ENCODE measurements around the gene SMR3A. TPM values are rescaled to one million over a fixed set of nuclear protein-coding genes. Genes with fewer than 3 reads are reported as not detected.

The SMR3A gene
- not detected for total RNA-seq
- not detected for polyA plus RNA-seq

GRCh38 chr4:70360460-70360859 is at the start of gene SMR3A:
Gene SMR3A (plus strand): TSS chr4:70360760. CDS start chr4:70362116, 1,356 bp downstream.
- intact Hi-C loops (cut with DNase I) = no loop called here
- H3K4me1 ChIP-seq = no peaks in the 10 kb centered on the region
- DNase-seq (no peak), FAIRE-seq (no peak), ATAC-seq (no peak)
- TF ChIP-seq CTCF (IDR thresholded peaks at IDR 0.05) = no peak
- no peaks in the 10 kb centered on the region for H3K27me3 ChIP-seq
- H3K4me3 ChIP-seq = no peak within 1 kb of the TSS
- H3K27ac ChIP-seq = no peak within 1 kb of the TSS
- H3K9me3 ChIP-seq = no peaks in the 10 kb centered on the region
- WGBS, 2 donors = 67 to 77% methylated on average over 3 of the region's 3 CpGs
- no peaks in the 10 kb centered on the region for H3K36me3 ChIP-seq

- Histone ChIP-seq H3K4me3 (no peak overlapping the region), H3K27ac (no peak overlapping the region), H3K9me3 (no peaks in the 10 kb centered on the region), H3K4me1 (no peaks in the 10 kb centered on the region), H3K27me3 (no peaks in the 10 kb centered on the region), H3K36me3 (no peaks in the 10 kb centered on the region)
- TF ChIP-seq CTCF (IDR thresholded peaks at IDR 0.05) = no peak
- no peak for DNase-seq
- FAIRE-seq = no peak
- intact Hi-C loops (cut with DNase I) = no loop called here
- no peak for ATAC-seq
Measured at GRCh38 chr4:70313736-70314135, 46.8 kb upstream of the SMR3A start.

- Histone ChIP-seq H3K4me1 (no peaks in the 10 kb centered on the region), H3K4me3 (no peak overlapping the region), H3K27me3 (no peaks in the 10 kb centered on the region), H3K27ac (no peak overlapping the region), H3K9me3 (no peaks in the 10 kb centered on the region), H3K36me3 (no peaks in the 10 kb centered on the region)
- intact Hi-C loops (cut with DNase I) = no loop called here
- peak in 1 of 4 donors; percentile 5 for TF ChIP-seq CTCF (IDR thresholded peaks at IDR 0.05)
- ATAC-seq (no peak), DNase-seq (no peak), FAIRE-seq (no peak)
- WGBS, 2 donors = 19 to 42% methylated on average over 1 of the region's 1 CpG
Measured at GRCh38 chr4:70315928-70316327, 44.6 kb upstream of the SMR3A start.

- no peak for TF ChIP-seq CTCF (IDR thresholded peaks at IDR 0.05)
- no peak overlapping the region for H3K27ac ChIP-seq
- H3K36me3 ChIP-seq = no peaks in the 10 kb centered on the region
- intact Hi-C loops (cut with DNase I) = no loop called here
- no peak overlapping the region for H3K4me3 ChIP-seq
- H3K9me3 ChIP-seq = no peaks in the 10 kb centered on the region
- no peaks in the 10 kb centered on the region for H3K4me1 ChIP-seq
- DNase-seq (no peak), ATAC-seq (no peak), FAIRE-seq (no peak)
- WGBS, 2 donors = 67 to 82% methylated on average over 2 of the region's 2 CpGs
- H3K27me3 ChIP-seq = no peaks in the 10 kb centered on the region
Measured at GRCh38 chr4:70326052-70326451, 34.5 kb upstream of the SMR3A start.

- Histone ChIP-seq H3K27ac (no peak within 1 kb of the TSS), H3K36me3 (no peaks in the 10 kb centered on the region), H3K27me3 (no peaks in the 10 kb centered on the region), H3K9me3 (no peaks in the 10 kb centered on the region), H3K4me1 (no peaks in the 10 kb centered on the region), H3K4me3 (no peak within 1 kb of the TSS)
- intact Hi-C loops (cut with DNase I) = no loop called here
- DNase-seq = no peak
- ATAC-seq = no peak
- WGBS, 2 donors = 80 to 82% methylated on average over 3 of the region's 3 CpGs
- TF ChIP-seq CTCF (IDR thresholded peaks at IDR 0.05) = no peak
- FAIRE-seq = no peak
Measured at GRCh38 chr4:70334681-70335080, 25.9 kb upstream of the SMR3A start, which contains the start of gene CABS1. Gene CABS1 (plus strand): TSS chr4:70334981. CDS start chr4:70335040, 59 bp downstream.
